WERI-Rb-1 (cell line): ENCODE results near the gene JOSD2.

Source experiments
- DNase-seq: peaks from one replicate; pipeline ENCODE4 v3.0.0-alpha.2; 2020
- H3K27ac ChIP-seq: fragments of 250-450 bp; sonication (Bioruptor Pico); 2 replicates; pipeline ENCODE4 v1.5.1; 2020; ENCODE audit warnings: mild to moderate bottlenecking, moderate library complexity
- H3K27me3 ChIP-seq: fragments of 250-450 bp; sonication (Bioruptor Pico); 2 replicates; pipeline ENCODE4 v1.5.1; 2021; ENCODE audit warnings: mild to moderate bottlenecking, low read depth, moderate library complexity; ENCODE audit not compliant: insufficient read depth, severe bottlenecking
- H3K36me3 ChIP-seq: fragments of 250-450 bp; sonication (Bioruptor Pico); 2 replicates; pipeline ENCODE4 v1.5.1; 2020; ENCODE audit warnings: mild to moderate bottlenecking, moderate library complexity
- H3K4me3 ChIP-seq: 2 replicates; pipeline ENCODE4 v1.5.1; 2011; ENCODE audit warnings: low read depth, mild to moderate bottlenecking, control low read depth, low read length
- H3K9me3 ChIP-seq: fragments of 250-450 bp; sonication (Bioruptor Pico); 2 replicates; pipeline ENCODE4 v1.5.1; 2021; ENCODE audit warnings: mild to moderate bottlenecking, moderate library complexity; ENCODE audit not compliant: severe bottlenecking
- CTCF ChIP-seq: IDR thresholded peaks from 2 replicates; pipeline ENCODE4 v1.5.1; 2011; ENCODE audit warnings: low read depth, mild to moderate bottlenecking, control low read depth, inconsistent platforms, low read length

JOSD2 gene

GRCh38 chr19:50492303-50493052, 18.5 kb downstream of the JOSD2 start:
- Histone ChIP-seq H3K27me3 (no peaks in the 10 kb centered on the region), H3K27ac (no peak overlapping the region), H3K4me3 (no peak overlapping the region), H3K9me3 (no peaks in the 10 kb centered on the region), H3K36me3 (peaks cover 9% of the 10 kb centered on the region; the same call in 1 of the 2 replicates)
- no peak for DNase-seq
- TF ChIP-seq CTCF = no peak

GRCh38 chr19:50490991-50491472, 20.0 kb downstream of the JOSD2 start:
- no peak for DNase-seq
- Histone ChIP-seq H3K4me3 (no peak overlapping the region), H3K36me3 (peaks cover 23% of the 10 kb centered on the region), H3K9me3 (peaks cover 12% of the 10 kb centered on the region), H3K27me3 (no peaks in the 10 kb centered on the region), H3K27ac (no peak overlapping the region)
- TF ChIP-seq CTCF = no peak

GRCh38 chr19:50490411-50490811, 20.6 kb downstream of the JOSD2 start:
- Histone ChIP-seq H3K4me3 (no peak overlapping the region), H3K27ac (no peak overlapping the region), H3K9me3 (peaks cover 12% of the 10 kb centered on the region), H3K36me3 (peaks cover 23% of the 10 kb centered on the region), H3K27me3 (no peaks in the 10 kb centered on the region)
- no peak for TF ChIP-seq CTCF
- DNase-seq = no peak

- Histone ChIP-seq H3K4me3 (no peak overlapping the region), H3K27me3 (no peaks in the 10 kb centered on the region), H3K9me3 (peaks cover 12% of the 10 kb centered on the region), H3K27ac (no peak overlapping the region), H3K36me3 (peaks cover 23% of the 10 kb centered on the region)
- no peak for DNase-seq
- no peak for TF ChIP-seq CTCF
Observed at GRCh38 chr19:50489461-50490011, 21.5 kb downstream of the JOSD2 start.

GRCh38 chr19:50488389-50489194, 22.4 kb downstream of the JOSD2 start:
- H3K9me3 ChIP-seq = peaks cover 12% of the 10 kb centered on the region
- H3K36me3 ChIP-seq = peaks cover 23% of the 10 kb centered on the region
- TF ChIP-seq CTCF = no peak
- no peak overlapping the region for H3K27ac ChIP-seq
- DNase-seq = no peak
- no peaks in the 10 kb centered on the region for H3K27me3 ChIP-seq
- no peak overlapping the region for H3K4me3 ChIP-seq
